T-helper 1 cell treated with Interleukin-12 subunit alpha and Interleukin-12 subunit beta and Interleukin-4 antibody, amounts not matched to agents 30 μg/mL and 1 μg/mL, for 36 hours (primary cell): Measurements from ENCODE around the gene CRABP2.

Experiments
- H3K27ac Mint-ChIP-seq: one replicate; pipeline ENCODE4 v1.8.0; 2021; ENCODE audit warnings: mild to moderate bottlenecking, mixed read lengths
- H3K27me3 Mint-ChIP-seq: one replicate; pipeline ENCODE4 v1.8.0; 2021; ENCODE audit warnings: low read depth, mixed read lengths
- H3K36me3 Mint-ChIP-seq: one replicate; pipeline ENCODE4 v1.8.0; 2021; ENCODE audit warnings: low read depth, mixed read lengths
- H3K4me1 Mint-ChIP-seq: one replicate; pipeline ENCODE4 v1.8.0; 2021; ENCODE audit warnings: low read depth, mixed read lengths
- H3K4me3 Mint-ChIP-seq: one replicate; pipeline ENCODE4 v1.8.0; 2021; ENCODE audit warnings: mild to moderate bottlenecking, moderate library complexity, mixed read lengths
- H3K9me3 Mint-ChIP-seq: one replicate; pipeline ENCODE4 v1.8.0; 2021; ENCODE audit warnings: mixed read lengths

Gene CRABP2

DNA sequence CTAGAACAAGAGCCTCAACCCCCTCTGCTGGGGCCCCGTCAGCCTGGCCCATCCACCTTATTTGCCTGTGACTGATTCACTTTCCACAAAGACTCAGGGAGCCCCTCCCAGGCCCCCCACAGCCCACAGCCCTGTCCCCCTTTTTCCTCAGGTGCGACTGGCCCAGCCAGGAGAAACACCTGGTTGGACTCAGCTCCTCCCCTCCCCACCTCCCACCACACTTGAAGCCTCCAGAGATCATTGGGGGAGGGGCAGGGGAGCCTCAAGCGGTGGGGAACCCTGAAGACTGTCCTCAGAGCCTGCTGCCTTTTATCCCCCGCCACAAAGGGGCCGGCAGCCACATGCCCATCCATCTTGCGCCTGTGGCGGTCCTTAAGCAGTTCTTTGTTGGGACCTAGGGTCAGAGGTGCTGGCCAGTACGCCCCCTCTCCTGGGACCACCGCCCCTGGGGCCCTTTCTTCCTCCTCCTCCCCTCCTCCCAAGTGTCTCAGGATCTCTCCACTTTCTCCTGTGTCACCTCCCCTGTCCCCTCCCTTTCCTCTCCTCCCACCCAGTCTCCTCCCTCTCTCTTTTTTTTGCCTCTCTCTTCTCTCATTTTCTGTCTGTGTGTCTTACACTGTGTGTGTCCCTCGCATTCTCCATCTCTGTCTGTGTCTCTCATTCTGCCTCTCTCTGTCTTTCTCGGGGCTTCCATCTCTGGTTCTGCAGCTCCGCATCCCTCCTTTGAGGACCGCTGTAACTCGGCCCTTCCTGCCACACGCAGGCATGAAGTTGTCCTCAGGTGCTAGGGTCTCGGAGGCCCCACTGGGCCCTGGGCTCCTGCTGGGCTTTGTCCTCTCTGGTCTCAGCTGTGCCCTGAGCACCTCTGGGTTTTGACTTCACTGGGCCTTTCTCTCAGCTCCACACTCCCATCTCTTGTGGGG is 12.2 kb downstream of the CRABP2 start:
- Mint-ChIP-seq H3K36me3 (peaks cover 2% of the 10 kb centered on the region), H3K27ac (no peak overlapping the region), H3K4me1 (peaks cover 22% of the 10 kb centered on the region), H3K9me3 (no peaks in the 10 kb centered on the region), H3K27me3 (peaks cover 76% of the 10 kb centered on the region), H3K4me3 (no peak overlapping the region)

DNA sequence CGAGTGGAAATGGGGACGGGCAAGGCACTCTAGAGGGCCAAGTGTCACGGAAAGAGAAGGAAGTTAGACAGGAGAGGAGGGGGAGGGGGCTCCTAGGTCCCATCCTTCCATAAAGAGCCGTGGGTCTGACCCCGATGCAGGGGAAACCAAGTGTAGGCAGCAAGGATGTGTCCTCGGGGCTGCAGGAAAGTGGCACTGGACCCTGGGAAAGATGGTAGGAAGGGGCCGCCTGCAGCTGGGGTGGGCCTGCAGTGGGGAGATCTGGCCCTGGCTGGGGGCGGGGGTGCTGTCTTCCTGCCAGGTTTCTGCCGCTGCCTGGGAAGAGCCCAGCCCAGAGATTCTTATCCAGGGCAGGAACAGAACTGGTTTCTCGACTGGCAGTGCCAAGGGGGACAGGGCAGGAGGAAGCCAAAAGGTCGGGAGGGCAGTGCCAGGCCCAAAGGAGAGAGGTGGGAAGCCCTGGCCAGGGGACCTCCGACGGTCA is 12.9 kb downstream of the CRABP2 start:
- no peak overlapping the region for H3K27ac Mint-ChIP-seq
- no peak overlapping the region for H3K4me3 Mint-ChIP-seq
- peaks cover 76% of the 10 kb centered on the region for H3K27me3 Mint-ChIP-seq
- peaks cover 22% of the 10 kb centered on the region for H3K4me1 Mint-ChIP-seq
- H3K9me3 Mint-ChIP-seq: no peaks in the 10 kb centered on the region
- H3K36me3 Mint-ChIP-seq: peaks cover 2% of the 10 kb centered on the region

DNA sequence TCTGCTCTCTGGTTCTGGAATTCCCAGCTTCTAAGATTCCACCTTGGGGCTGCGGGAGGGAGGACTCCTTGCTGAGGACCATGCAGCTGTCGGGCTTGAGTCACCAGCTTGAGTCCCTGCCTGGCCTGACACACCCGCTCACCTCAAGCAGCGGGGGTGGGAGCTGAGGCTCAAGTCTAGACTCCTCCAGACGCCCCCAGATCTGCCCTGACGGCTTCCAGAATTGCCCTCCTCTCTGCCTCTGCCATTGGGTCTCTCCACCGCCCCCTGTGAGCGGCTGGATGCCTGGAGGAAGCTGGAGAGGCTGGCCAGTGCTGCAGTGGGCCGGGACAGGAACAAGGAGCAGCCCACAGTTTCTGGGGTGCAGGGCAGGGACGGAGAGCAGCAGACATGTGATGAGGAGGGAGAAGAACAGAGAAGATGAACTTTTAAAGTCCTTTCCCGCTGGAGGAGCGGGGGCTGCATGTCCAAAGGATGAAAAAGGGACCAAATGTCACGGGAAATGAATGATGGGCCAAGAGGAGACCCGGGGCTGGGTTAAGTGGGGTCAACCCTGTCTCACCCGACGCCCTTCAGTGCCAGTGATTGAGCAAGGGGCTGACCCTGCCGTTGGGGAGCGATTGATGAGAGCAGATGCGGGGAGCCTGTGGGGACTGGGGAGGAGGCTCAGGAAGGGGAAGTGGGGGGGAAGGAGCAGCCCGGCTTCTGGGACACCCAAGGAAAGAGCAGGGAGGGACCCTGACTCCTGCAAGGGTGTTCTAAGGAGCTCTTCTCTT is 13.5 kb downstream of the CRABP2 start:
- H3K36me3 Mint-ChIP-seq: peaks cover 2% of the 10 kb centered on the region
- no peak overlapping the region for H3K27ac Mint-ChIP-seq
- peaks cover 70% of the 10 kb centered on the region for H3K27me3 Mint-ChIP-seq
- no peak overlapping the region for H3K4me3 Mint-ChIP-seq
- H3K4me1 Mint-ChIP-seq: peaks cover 22% of the 10 kb centered on the region
- no peaks in the 10 kb centered on the region for H3K9me3 Mint-ChIP-seq

DNA sequence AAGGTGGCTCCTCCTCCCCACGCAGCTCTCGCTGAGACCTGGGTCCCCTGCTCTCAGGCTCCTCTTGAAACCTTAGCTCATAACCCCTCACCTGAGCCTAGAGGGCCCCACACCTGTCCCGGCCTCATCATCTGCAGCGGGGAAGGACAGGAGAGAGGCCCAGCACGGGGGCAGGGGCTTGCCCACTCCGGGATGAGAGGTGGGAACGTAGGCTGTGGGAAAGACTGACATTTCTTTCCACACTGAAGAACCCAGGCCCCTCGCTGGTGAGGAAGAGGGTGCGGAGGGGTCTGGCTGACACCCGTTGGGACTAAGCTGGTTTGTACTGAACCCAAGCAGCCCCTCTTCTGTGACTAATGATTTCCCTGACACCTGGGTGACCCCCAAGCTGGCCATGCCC is 14.2 kb downstream of the CRABP2 start:
- Mint-ChIP-seq H3K27ac (no peak overlapping the region), H3K9me3 (no peaks in the 10 kb centered on the region), H3K27me3 (peaks cover 64% of the 10 kb centered on the region), H3K4me1 (peaks cover 22% of the 10 kb centered on the region), H3K4me3 (no peak overlapping the region), H3K36me3 (peaks cover 2% of the 10 kb centered on the region)

DNA sequence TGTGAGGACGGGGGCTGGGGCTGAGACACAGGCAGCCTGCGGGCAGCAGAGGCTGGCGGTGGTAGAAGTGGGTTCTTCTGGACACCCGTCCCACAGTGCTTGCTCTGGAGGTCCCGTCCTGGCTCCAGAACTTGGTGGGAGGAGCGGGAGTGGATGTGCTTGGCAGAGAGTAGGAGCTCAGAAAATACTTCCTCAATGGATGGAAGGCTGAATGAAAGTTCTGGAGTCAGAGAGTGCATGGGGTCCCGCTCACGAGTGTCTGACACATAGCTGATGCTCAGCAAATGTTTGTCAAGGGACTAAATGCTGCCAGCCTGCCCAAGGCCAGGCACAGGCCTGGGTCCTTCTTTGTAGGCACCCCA is 14.7 kb downstream of the CRABP2 start:
- Mint-ChIP-seq H3K27ac (no peak overlapping the region), H3K27me3 (peaks cover 66% of the 10 kb centered on the region), H3K9me3 (no peaks in the 10 kb centered on the region), H3K4me1 (peaks cover 22% of the 10 kb centered on the region), H3K36me3 (peaks cover 2% of the 10 kb centered on the region), H3K4me3 (no peak overlapping the region)

DNA sequence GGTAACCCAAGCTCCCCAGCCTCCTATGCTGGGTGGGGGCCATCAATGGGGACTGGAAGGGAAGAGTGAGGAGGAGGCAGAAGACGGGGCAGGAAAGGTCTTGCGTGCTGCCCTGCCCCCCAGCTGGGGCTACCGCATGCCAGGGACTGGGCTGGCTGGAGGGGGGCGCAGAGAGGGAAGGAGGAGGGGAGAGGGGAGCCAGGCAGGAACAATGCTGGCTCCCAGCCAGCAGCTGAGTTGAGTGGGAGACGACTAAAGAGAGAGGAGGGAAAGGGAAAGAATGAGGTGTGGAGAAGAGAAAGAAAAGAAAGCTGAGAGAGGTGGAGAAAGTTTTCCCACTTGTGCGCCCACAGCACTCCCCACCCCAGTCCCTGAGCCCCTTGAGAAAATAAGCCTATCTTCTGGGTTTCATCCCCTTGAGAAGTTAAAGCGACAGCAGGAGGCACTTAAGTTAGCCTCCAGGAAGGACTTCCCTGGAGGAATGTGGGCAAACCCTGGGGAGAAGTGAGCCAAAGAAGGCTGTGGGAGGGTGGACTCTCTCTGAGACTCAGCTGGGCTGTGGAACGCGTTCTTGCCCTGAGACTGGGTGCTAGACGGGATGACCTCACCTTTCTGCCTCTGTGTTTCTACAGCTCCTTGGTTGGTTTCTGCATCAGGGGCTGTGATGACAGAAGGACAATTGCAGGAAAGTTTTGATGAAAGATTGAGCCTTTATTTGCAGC is 15.3 kb downstream of the CRABP2 start:
- H3K36me3 Mint-ChIP-seq: peaks cover 2% of the 10 kb centered on the region
- peaks cover 22% of the 10 kb centered on the region for H3K4me1 Mint-ChIP-seq
- peaks cover 67% of the 10 kb centered on the region for H3K27me3 Mint-ChIP-seq
- no peak overlapping the region for H3K27ac Mint-ChIP-seq
- H3K9me3 Mint-ChIP-seq: no peaks in the 10 kb centered on the region
- H3K4me3 Mint-ChIP-seq: no peak overlapping the region

DNA sequence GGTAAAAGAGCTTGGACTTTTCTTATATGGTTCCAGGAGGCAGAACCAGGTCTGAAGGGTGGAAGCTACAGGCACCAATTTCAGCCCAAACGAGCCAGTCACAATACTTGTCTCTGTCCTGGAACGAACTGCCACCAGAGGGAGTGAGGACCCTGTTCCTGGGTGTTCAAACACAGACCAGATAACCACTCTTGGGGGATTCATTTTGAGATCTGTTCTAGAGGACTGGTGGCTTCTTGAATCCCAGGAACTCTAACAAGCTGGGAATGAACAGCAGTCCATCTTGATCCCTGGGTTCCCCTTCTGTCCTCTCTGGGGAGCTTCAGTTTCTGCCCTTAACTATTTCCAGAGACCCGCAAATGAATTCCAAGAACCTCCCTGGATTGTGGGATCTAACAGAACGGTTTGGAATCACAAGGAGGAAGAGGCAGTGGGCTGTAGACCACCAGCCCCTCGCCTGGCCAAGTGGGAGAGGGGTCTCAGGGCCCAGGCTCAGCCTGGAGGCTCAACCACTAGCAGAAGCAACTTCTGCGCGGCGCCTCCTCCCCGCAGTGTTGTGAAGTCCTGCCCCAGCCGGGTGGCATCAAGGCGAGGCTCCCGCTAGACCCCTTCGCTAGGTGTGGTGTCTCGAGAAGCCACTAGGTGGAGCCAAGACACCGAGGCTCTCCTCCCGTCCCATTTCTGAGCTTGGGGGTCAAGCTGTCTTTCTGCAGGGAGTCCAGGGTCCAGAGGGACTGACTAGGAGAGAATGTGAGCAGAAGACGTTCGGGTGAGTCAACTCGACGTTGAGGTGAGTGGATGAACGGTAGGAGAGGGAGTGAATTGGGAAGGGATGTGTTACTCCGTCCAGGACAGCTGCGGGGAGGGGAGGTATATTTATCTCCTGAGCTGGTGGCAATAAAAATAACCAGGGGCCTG is 16.1 kb downstream of the CRABP2 start:
- peak overlapping the region; percentile 61 for H3K4me3 Mint-ChIP-seq
- no peak overlapping the region for H3K27ac Mint-ChIP-seq
- peaks cover 28% of the 10 kb centered on the region for H3K4me1 Mint-ChIP-seq
- H3K36me3 Mint-ChIP-seq: peaks cover 2% of the 10 kb centered on the region
- peaks cover 63% of the 10 kb centered on the region for H3K27me3 Mint-ChIP-seq
- no peaks in the 10 kb centered on the region for H3K9me3 Mint-ChIP-seq

DNA sequence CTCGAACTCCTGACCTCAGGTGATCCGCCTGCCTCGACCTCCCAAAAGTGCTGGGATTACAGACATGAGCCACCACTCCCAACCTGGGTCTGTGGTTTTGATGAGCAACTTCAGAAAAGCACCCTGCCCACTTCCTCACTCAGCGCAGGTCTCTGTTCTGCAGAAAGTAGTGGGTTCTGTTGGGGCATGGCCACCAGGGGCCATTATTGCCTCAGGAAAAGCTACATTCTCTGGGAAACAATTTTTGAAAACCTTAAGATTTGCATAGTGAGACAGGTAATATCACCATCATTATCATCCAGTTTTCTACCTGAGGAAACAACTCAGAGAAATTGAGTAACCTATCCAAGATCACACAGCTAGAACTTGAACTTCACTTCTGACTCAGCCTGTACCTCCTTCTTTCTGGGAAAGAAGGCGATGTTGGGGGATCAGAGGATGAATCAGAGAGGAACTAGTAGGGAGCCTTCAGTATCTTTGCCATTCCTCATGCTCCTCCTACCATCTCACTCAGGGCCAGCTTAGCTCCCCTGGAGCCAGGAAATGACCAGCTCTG is 21.1 kb downstream of the CRABP2 start:
- Mint-ChIP-seq H3K27me3 (peaks cover 41% of the 10 kb centered on the region), H3K36me3 (no peaks in the 10 kb centered on the region), H3K4me1 (peaks cover 19% of the 10 kb centered on the region), H3K27ac (peak overlapping the region; percentile 58), H3K4me3 (no peak overlapping the region), H3K9me3 (no peaks in the 10 kb centered on the region)

DNA sequence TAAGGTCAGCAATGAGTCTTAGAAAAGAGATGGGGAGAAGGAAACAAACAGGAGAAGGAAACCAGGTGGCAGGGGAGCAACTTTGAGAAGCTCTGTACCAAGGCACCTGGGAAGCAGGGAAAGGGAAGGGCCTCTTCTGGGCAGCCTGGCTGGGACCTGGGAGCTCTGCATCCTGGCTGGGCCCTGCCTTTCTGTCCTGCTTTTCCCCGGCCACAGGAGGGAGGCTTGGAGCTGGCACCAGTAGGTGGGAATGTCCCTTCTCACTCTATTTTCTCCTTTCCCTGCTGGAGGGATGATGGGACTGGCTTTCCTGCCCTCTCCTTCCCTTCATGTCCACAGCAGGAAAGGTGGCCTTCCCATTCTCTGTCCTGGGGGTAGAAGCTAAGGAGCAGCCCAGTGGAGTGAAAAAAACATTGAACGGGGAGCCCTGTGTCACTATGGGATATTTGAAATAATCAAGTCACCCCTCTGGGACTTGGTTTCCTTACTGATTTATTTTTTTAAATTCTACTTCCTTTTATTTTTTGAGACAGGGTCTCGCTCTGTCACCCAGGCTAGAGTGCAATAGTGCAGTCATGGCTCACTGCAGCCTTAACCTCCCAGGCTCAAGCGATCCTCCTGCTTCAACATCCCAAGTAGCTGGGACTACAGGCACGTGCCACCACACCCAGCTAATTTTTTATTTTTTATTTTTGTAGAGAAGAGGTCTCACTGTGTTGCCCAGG is 23.1 kb downstream of the CRABP2 start:
- no peak overlapping the region for H3K4me3 Mint-ChIP-seq
- H3K36me3 Mint-ChIP-seq: no peaks in the 10 kb centered on the region
- H3K4me1 Mint-ChIP-seq: peaks cover 24% of the 10 kb centered on the region
- H3K27me3 Mint-ChIP-seq: peaks cover 47% of the 10 kb centered on the region
- H3K9me3 Mint-ChIP-seq: no peaks in the 10 kb centered on the region
- no peak overlapping the region for H3K27ac Mint-ChIP-seq

DNA sequence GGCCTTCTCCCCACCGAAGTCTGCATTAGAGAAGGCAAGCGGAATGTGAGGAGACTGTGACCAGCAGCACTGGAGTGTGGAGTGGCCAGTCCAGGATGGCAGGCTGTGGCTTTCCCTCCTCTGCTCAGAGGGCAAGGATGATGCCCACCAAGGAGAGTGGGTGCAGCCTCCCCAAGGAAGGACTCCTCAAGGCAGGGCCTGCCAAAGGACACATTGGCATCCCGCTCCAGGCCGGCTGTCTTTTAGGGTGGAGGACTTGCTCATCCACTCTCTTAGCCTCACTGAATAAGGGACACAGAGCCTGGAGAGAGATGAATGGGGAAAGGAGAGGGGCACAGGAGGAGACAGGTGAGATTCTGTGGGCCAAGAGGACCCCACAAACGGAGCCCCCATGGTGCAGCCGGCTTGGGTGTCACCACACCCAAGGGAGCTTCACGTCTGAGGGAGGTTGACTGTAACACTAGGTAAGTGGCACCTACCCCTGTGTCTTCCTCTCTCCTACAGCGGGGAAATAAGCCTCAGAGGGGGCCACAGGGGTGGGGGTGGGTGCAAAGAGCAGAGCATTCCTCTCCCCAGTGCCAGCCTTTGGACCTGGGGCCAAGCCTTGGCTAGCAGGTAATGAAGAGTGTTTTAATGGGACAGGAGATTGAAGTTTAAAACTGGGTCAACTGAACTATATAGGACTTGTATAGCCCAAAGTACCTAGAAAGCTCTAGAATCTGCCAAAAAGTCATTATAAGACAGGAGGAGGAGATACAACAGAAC is 24.0 kb downstream of the CRABP2 start:
- Mint-ChIP-seq H3K27ac (no peak overlapping the region), H3K27me3 (peaks cover 51% of the 10 kb centered on the region), H3K4me3 (no peak overlapping the region), H3K4me1 (peaks cover 24% of the 10 kb centered on the region), H3K9me3 (no peaks in the 10 kb centered on the region), H3K36me3 (no peaks in the 10 kb centered on the region)

DNA sequence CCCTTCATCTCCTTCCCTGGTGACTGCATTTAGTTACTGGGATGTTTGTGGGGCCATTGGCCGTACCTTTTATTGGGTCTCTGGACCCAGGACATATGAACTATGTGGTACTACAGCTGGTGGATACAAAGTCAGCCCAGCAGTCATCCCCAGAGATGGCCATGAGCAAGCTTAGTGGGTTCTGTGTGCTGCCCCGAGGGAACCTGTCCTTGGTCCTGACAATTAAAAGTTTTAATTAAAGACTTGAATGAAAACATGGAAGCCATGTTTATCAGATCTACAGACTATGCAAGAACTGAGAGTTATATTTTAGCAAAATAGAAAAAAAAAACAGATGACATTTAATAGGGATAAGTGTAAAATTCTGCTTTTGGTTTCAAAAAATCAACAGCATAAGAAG is 25.3 kb downstream of the CRABP2 start:
- H3K4me1 Mint-ChIP-seq: peaks cover 24% of the 10 kb centered on the region
- H3K9me3 Mint-ChIP-seq: no peaks in the 10 kb centered on the region
- H3K36me3 Mint-ChIP-seq: no peaks in the 10 kb centered on the region
- no peak overlapping the region for H3K4me3 Mint-ChIP-seq
- H3K27ac Mint-ChIP-seq: no peak overlapping the region
- peaks cover 61% of the 10 kb centered on the region for H3K27me3 Mint-ChIP-seq
